ENCODE measurements around the gene SF3B3. TPM values are rescaled to one million over a fixed set of nuclear protein-coding genes. Genes with fewer than 3 reads are reported as not detected.

The SF3B3 gene
- total RNA-seq, 1 experiment from 2014 or later: 403 TPM

DNA sequence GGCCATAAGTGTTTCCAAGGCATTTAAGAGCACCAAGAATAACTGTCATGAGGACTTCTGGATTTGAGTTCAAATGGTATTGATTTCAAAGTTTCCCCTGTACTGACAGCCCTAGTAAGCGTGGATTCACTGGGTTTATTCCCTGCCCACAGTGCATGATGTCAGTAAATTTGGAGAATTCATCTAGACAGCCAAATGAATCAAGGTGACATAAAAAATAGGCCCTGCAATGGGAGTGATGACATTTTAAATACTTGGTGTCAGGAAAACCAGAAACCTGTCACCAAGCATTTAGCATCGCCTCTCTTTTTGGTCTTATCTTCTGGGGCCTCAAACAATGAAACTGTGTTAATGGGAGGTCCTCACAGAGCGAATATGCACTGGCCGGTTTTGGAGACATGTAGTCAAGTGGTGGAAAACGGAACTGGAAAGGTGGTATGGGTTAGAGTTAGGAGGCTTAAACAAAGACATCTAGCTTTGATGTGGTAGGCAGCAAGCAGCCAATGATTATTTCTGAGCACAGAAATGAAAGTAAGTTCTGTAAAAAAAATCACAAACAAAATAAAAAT is 29.3 kb upstream of the SF3B3 start (continued):
- TF ChIP-seq, protein P1, sequence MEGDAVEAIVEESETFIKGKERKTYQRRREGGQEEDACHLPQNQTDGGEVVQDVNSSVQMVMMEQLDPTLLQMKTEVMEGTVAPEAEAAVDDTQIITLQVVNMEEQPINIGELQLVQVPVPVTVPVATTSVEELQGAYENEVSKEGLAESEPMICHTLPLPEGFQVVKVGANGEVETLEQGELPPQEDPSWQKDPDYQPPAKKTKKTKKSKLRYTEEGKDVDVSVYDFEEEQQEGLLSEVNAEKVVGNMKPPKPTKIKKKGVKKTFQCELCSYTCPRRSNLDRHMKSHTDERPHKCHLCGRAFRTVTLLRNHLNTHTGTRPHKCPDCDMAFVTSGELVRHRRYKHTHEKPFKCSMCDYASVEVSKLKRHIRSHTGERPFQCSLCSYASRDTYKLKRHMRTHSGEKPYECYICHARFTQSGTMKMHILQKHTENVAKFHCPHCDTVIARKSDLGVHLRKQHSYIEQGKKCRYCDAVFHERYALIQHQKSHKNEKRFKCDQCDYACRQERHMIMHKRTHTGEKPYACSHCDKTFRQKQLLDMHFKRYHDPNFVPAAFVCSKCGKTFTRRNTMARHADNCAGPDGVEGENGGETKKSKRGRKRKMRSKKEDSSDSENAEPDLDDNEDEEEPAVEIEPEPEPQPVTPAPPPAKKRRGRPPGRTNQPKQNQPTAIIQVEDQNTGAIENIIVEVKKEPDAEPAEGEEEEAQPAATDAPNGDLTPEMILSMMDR (IDR thresholded peaks at IDR 0.05 in 2 of 3, conservative IDR thresholded peaks at IDR 0.05 in 1 of 3; ENCODE audit: borderline replicate concordance in 1 of 3, insufficient read depth in 1 of 3, low read depth in 2 of 3, low read length in 2 of 3): no peak
- TF ChIP-seq ZNF274 (IDR thresholded peaks at IDR 0.05; ENCODE audit: low read depth, low read length) (no peak), POLR2AphosphoS5 (IDR thresholded peaks at IDR 0.05; ENCODE audit: low read depth, low read length) (no peak)

DNA sequence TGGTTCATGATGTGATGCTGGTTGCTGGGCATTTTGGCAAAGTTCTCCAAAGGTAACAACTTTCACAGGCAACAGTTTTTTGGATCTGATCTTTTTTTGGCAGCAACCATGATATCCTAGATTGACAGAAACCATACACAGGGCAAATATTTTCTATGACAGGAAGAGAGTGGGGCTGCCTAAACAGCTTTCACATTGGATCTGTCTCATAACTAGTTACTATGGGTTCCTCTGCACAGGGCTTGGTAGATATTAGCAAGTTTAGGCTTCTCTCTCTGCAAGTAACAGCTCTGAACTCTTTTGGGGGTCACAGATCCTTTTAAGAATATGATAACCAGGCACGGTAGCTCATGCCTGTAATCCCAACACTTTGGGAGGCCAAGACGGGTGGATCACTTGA is 28.8 kb upstream of the SF3B3 start:
- ChIA-PET POLR2A (no interaction called here), CTCF (no interaction called here), RAD21 (ENCODE audit: low non-redundant PET in 1 of 2, low total read pairs in 2 of 2, uncharacterized antibody in 2 of 2, unreplicated experiment in 2 of 2) (no interaction called here)
- Histone ChIP-seq H3K9ac (ENCODE audit: low read length) (no peak overlapping the region), H3K9me2 (ENCODE audit: insufficient read depth) (no peaks in the 10 kb centered on the region), H3K9me3 (ENCODE audit: control insufficient read depth in 1 of 2, insufficient read depth in 1 of 2, low read depth in 1 of 2, low read length in 2 of 2) (no peaks in the 10 kb centered on the region), H3K4me2 (ENCODE audit: low read length) (no peak overlapping the region), H3K4me1 (ENCODE audit: control insufficient read depth in 1 of 2, insufficient read depth in 2 of 2, low read length in 2 of 2) (no peaks in the 10 kb centered on the region), H3K4me3 (replicated peaks in 1 of 2; ENCODE audit: low read depth in 1 of 2, low read length in 2 of 2) (no peak overlapping the region), H3K27ac (ENCODE audit: low read depth, low read length) (no peak overlapping the region), H3K36me3 (ENCODE audit: control insufficient read depth in 1 of 2, insufficient read depth in 2 of 2, low read length in 2 of 2) (peaks cover 18 to 29% of the 10 kb centered on the region in 2 experiments; a peak in 3 of 4 replicates), H3K79me2 (ENCODE audit: insufficient read depth, low read length) (no peaks in the 10 kb centered on the region), H4K20me1 (ENCODE audit: insufficient read depth) (no peaks in the 10 kb centered on the region), H2AFZ (ENCODE audit: low read depth, low read length, poor library complexity, severe bottlenecking) (no peak overlapping the region), H3K27me3 (ENCODE audit: insufficient read depth, low read length) (no peaks in the 10 kb centered on the region)
- ATAC-seq (no peak), DNase-seq (ENCODE audit: low read depth, low spot score) (no peak)
- no TSS peak for BruUV-seq (replicated peaks)
- intact Hi-C loops (cut with micrococcal nuclease): no loop called here
- TF ChIP-seq CEBPB (IDR thresholded peaks at IDR 0.05; ENCODE audit: low read depth): no peak
- TF ChIP-seq EZH2phosphoT487 (IDR thresholded peaks at IDR 0.05; ENCODE audit: borderline replicate concordance): no peak
- TF ChIP-seq, protein P2, sequence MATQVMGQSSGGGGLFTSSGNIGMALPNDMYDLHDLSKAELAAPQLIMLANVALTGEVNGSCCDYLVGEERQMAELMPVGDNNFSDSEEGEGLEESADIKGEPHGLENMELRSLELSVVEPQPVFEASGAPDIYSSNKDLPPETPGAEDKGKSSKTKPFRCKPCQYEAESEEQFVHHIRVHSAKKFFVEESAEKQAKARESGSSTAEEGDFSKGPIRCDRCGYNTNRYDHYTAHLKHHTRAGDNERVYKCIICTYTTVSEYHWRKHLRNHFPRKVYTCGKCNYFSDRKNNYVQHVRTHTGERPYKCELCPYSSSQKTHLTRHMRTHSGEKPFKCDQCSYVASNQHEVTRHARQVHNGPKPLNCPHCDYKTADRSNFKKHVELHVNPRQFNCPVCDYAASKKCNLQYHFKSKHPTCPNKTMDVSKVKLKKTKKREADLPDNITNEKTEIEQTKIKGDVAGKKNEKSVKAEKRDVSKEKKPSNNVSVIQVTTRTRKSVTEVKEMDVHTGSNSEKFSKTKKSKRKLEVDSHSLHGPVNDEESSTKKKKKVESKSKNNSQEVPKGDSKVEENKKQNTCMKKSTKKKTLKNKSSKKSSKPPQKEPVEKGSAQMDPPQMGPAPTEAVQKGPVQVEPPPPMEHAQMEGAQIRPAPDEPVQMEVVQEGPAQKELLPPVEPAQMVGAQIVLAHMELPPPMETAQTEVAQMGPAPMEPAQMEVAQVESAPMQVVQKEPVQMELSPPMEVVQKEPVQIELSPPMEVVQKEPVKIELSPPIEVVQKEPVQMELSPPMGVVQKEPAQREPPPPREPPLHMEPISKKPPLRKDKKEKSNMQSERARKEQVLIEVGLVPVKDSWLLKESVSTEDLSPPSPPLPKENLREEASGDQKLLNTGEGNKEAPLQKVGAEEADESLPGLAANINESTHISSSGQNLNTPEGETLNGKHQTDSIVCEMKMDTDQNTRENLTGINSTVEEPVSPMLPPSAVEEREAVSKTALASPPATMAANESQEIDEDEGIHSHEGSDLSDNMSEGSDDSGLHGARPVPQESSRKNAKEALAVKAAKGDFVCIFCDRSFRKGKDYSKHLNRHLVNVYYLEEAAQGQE (IDR thresholded peaks at IDR 0.05; ENCODE audit: low read depth): no peak
- no peak for TF ChIP-seq JUND (IDR thresholded peaks at IDR 0.05)
- TF ChIP-seq ZNF274 (IDR thresholded peaks at IDR 0.05; ENCODE audit: low read depth, low read length): no peak
- no peak for TF ChIP-seq SRF (IDR thresholded peaks at IDR 0.05; ENCODE audit: low read depth)
- TF ChIP-seq YY1 (IDR thresholded peaks at IDR 0.05; ENCODE audit: extremely low read depth, insufficient replicate concordance, low read depth, low read length): no peak
- TF ChIP-seq, protein P1 (IDR thresholded peaks at IDR 0.05 in 2 of 3, conservative IDR thresholded peaks at IDR 0.05 in 1 of 3; ENCODE audit: borderline replicate concordance in 1 of 3, insufficient read depth in 1 of 3, low read depth in 2 of 3, low read length in 2 of 3): no peak
